ENCODE results near the gene CCER1. TPM values are rescaled to one million over a fixed set of nuclear protein-coding genes. Genes with fewer than 3 reads are reported as not detected.

Gene CCER1
- total and polyA plus RNA-seq, 2 experiments from 2014 or later = not detected

DNA sequence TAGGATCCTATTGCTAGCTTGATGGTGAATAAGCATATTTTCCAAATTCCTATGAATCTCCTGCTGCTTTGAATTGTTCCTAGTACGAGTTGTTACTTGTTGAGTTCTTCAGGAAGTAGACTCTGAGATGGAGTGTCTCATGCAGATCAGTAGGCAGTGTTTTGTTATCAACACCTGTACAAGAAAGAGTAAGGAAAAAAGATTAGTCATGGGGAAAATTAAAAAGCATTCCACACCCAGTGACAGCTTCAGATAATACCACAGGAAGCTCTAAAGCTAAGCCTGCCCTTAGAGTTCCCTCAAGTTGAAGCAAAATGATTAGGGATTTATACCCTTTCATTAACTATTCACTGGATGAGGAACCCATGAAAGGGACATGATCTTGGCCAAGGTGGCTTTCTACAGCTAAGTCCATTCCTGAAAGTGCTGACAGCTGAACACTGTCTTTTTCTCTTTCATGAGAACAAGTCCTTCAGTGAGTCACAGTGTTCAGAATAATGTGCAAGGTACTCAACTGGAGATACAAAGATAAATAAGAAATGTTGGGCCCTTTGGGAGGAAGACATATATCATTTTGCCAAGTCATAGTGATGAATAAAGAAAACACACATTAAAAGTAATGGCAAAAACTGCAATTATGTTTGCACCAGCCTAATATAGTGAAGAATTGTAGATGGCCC, 49.1 kb downstream of the CCER1 start:
- in situ Hi-C loops (cut with MboI) = no loop called here
- H3K4me2 ChIP-seq (ENCODE audit: unreplicated experiment) = no peak overlapping the region

DNA sequence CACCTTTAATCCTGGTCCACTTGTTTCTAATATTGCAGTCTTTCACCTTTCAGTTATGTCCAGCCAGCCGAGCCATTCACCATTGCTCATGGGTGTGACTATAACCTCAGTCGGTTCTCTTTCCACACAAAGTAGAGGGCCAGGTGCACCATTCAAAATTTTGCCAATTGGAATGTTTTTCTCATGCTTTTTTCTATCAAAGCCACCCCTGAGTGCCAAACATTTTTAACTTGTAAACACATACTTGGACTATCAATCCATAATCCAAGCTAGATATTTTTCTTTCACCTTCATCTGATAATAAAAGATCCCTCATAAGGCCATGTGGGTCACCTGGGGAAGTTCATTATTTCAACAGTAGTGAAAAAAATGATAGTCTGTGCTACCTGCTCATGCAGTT, 52.4 kb downstream of the CCER1 start:
- H3K27me3 ChIP-seq (replicated peaks; ENCODE audit: insufficient read depth) = no peaks in the 10 kb centered on the region
- peaks cover 31% of the 10 kb centered on the region for H3K4me1 ChIP-seq (ENCODE audit: insufficient read depth)
- no peak overlapping the region for H3K4me3 ChIP-seq
- no peaks in the 10 kb centered on the region for H3K9me3 ChIP-seq (ENCODE audit: low read depth)
- H3K4me2 ChIP-seq (ENCODE audit: unreplicated experiment) = no peak overlapping the region
- peaks cover 33% of the 10 kb centered on the region for H3F3A ChIP-seq (ENCODE audit: insufficient read depth)
- H3K36me3 ChIP-seq (ENCODE audit: low read depth) = no peaks in the 10 kb centered on the region
- no peak for DNase-seq
- H3K79me2 ChIP-seq (ENCODE audit: insufficient read depth) = no peaks in the 10 kb centered on the region
- TF ChIP-seq EZH2phosphoT487 (IDR thresholded peaks at IDR 0.05; ENCODE audit: insufficient read depth, low read depth) = no peak
- TF ChIP-seq EZH2 (IDR thresholded peaks at IDR 0.05; ENCODE audit: insufficient read depth, poor library complexity, severe bottlenecking) = no peak
- no peaks in the 10 kb centered on the region for H4K20me1 ChIP-seq (ENCODE audit: insufficient read depth)
- WGBS, 2 experiments (ENCODE audit: low coverage in 1 of 2, low lambda C conversion rate in 2 of 2, missing lambda C conversion rate in 2 of 2) = 97 to 98% methylated on average over 2 of the region's 2 CpGs
- no peak overlapping the region for H3K9ac ChIP-seq
- in situ Hi-C loops (cut with MboI) = no loop called here
- H3K27ac ChIP-seq = no peak overlapping the region
- no peak overlapping the region for H2AFZ ChIP-seq
- H3K9me2 ChIP-seq (ENCODE audit: insufficient read depth) = no peaks in the 10 kb centered on the region

More for the DNA sequence above, 49.1 kb downstream of the CCER1 start:
- H3K9me2 ChIP-seq (ENCODE audit: insufficient read depth) = no peaks in the 10 kb centered on the region
- H3K79me2 ChIP-seq (ENCODE audit: insufficient read depth) = no peaks in the 10 kb centered on the region
- no peak for TF ChIP-seq EZH2 (IDR thresholded peaks at IDR 0.05; ENCODE audit: insufficient read depth, poor library complexity, severe bottlenecking)
- TF ChIP-seq EZH2phosphoT487 (IDR thresholded peaks at IDR 0.05; ENCODE audit: insufficient read depth, low read depth) = no peak
- no peak overlapping the region for H3K4me3 ChIP-seq
- H3K4me1 ChIP-seq (ENCODE audit: insufficient read depth) = peaks cover 17% of the 10 kb centered on the region
- H3K9me3 ChIP-seq (ENCODE audit: low read depth) = no peaks in the 10 kb centered on the region
- no peaks in the 10 kb centered on the region for H3K36me3 ChIP-seq (ENCODE audit: low read depth)
- H3K27me3 ChIP-seq (replicated peaks; ENCODE audit: insufficient read depth) = no peaks in the 10 kb centered on the region
- no peaks in the 10 kb centered on the region for H4K20me1 ChIP-seq (ENCODE audit: insufficient read depth)
- 48 to 56% methylated on average over 1 of the region's 1 CpG for WGBS, 2 experiments (ENCODE audit: low coverage in 1 of 2, low lambda C conversion rate in 2 of 2, missing lambda C conversion rate in 2 of 2)
- no peak overlapping the region for H3K27ac ChIP-seq
- H2AFZ ChIP-seq = no peak overlapping the region
- peaks cover 22% of the 10 kb centered on the region for H3F3A ChIP-seq (ENCODE audit: insufficient read depth)
- peak; percentile 25 for DNase-seq
- H3K9ac ChIP-seq = no peak overlapping the region

Other genes with a start within 250 kb of the CCER1 start
- gene EPYC, start 49.8 kb upstream of the CCER1 start, total RNA-seq (2014; rRNA removed; shearing (Covaris generic)) = not detected in 2 replicates
- gene EPYC, start 49.8 kb upstream of the CCER1 start, polyA plus RNA-seq (2016; fragmentation: Nextera tagmentation; extraction: Ambion mirVana) = not detected in 2 replicates
- gene KERA, start 102.8 kb upstream of the CCER1 start, total RNA-seq (2014; rRNA removed; shearing (Covaris generic)) = not detected in 2 replicates
- not detected in 2 replicates for gene KERA, start 102.8 kb upstream of the CCER1 start, polyA plus RNA-seq (2016; fragmentation: Nextera tagmentation; extraction: Ambion mirVana)
- 556 and 573 TPM in 2 replicates for gene LUM, start 156.3 kb upstream of the CCER1 start, total RNA-seq (2014; rRNA removed; shearing (Covaris generic))
- 564 and 584 TPM in 2 replicates for gene LUM, start 156.3 kb upstream of the CCER1 start, polyA plus RNA-seq (2016; fragmentation: Nextera tagmentation; extraction: Ambion mirVana)
- 432 and 441 TPM in 2 replicates for gene DCN, start 227.6 kb upstream of the CCER1 start, total RNA-seq (2014; rRNA removed; shearing (Covaris generic))
- gene DCN, start 227.6 kb upstream of the CCER1 start, polyA plus RNA-seq (2016; fragmentation: Nextera tagmentation; extraction: Ambion mirVana) = 483 and 504 TPM in 2 replicates

All from GM23248 (cell line).